ENCODE measurements around the gene HSPA12A. TPM values are rescaled to one million over a fixed set of nuclear protein-coding genes. Genes with fewer than 3 reads are reported as not detected.

HSPA12A gene
- total and polyA plus RNA-seq, 2 of the 13 experiments (the other 11 are each of a cell fraction or from before 2014, with no cell fraction given), result 6.4 to 13.6 TPM

DNA sequence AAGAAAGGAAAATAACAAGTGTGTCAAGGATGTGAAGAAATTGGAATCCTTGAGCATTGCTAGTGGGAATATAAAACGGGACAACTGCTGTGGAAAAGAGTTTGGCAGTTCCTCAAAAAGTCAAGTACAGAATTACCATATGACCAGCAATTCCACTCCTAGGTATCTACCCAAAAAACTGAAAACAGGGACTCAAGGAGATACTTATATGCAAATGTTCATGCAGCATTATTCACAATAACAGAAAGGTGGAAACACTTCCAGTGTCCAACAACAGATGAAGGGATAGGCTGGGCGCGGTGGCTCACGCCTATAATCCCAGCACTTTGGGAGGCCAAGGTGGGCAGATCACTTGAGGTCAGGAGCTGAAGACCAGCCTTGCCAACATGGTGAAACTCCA, 33.5 kb downstream of the HSPA12A start:
- Histone ChIP-seq H3K79me2 (ENCODE audit: insufficient read depth, low read length) (no peaks in the 10 kb centered on the region), H4K20me1 (ENCODE audit: insufficient read depth, low read length) (no peaks in the 10 kb centered on the region), H3K27ac (ENCODE audit: extremely low read length, insufficient read depth, low read length) (no peak overlapping the region), H3K9ac (ENCODE audit: insufficient read depth, low read depth, low read length) (no peak overlapping the region), H2AFZ (ENCODE audit: low read length) (no peak overlapping the region), H3K4me3 (replicated peaks in 1 of 3; ENCODE audit: insufficient read depth in 1 of 3, low read depth in 2 of 3, low read length in 3 of 3) (no peak overlapping the region), H3K9me3 (ENCODE audit: low read length) (no peaks in the 10 kb centered on the region), H3K4me1 (ENCODE audit: insufficient read depth, low read length) (no peaks in the 10 kb centered on the region), H3K27me3 (ENCODE audit: control insufficient read depth in 1 of 2, insufficient read depth in 2 of 2, low read length in 2 of 2) (no peaks in the 10 kb centered on the region), H3K4me2 (ENCODE audit: low read depth, low read length) (no peak overlapping the region), H3K36me3 (replicated peaks in 1 of 2; ENCODE audit: control insufficient read depth in 1 of 2, insufficient read depth in 2 of 2, low read length in 2 of 2) (no peaks in the 10 kb centered on the region; a peak in 1 of 5 replicates)
- ATAC-seq, result no peak
- BruUV-seq (replicated peaks), result no TSS peak
- DNase-seq (ENCODE audit: low spot score), result no peak
- CTCF ChIA-PET (ENCODE audit: low intra/inter-chr PET ratio, low total read pairs), result no interaction called here
- POLR2A ChIA-PET, result no interaction called here
- intact Hi-C loops (cut with micrococcal nuclease; ENCODE audit: unreplicated experiment), result no loop called here
- TF ChIP-seq ZNF891 (CRISPR knock-in tag; IDR thresholded peaks at IDR 0.05) (no peak), ASH2L (IDR thresholded peaks at IDR 0.05; ENCODE audit: insufficient read length, low read depth, low read length) (no peak), ARNT2 (CRISPR knock-in tag; IDR thresholded peaks at IDR 0.05; ENCODE audit: low read depth) (no peak), ZNF24 (IDR thresholded peaks at IDR 0.05) (no peak), NFKBIZ (CRISPR knock-in tag; IDR thresholded peaks at IDR 0.05) (no peak), ZFP62 (CRISPR knock-in tag; IDR thresholded peaks at IDR 0.05) (no peak), PAX8 (CRISPR knock-in tag; IDR thresholded peaks at IDR 0.05; ENCODE audit: borderline replicate concordance) (no peak), ONECUT2 (CRISPR knock-in tag; IDR thresholded peaks at IDR 0.05) (no peak), SUZ12 (IDR thresholded peaks at IDR 0.05; ENCODE audit: low read depth, low read length) (no peak), FLYWCH1 (CRISPR knock-in tag; IDR thresholded peaks at IDR 0.05) (no peak), ZNF432 (CRISPR knock-in tag; IDR thresholded peaks at IDR 0.05; ENCODE audit: borderline replicate concordance) (no peak), ZSCAN20 (CRISPR knock-in tag; IDR thresholded peaks at IDR 0.05; ENCODE audit: borderline replicate concordance) (no peak)
- TF ChIP-seq, protein P1, sequence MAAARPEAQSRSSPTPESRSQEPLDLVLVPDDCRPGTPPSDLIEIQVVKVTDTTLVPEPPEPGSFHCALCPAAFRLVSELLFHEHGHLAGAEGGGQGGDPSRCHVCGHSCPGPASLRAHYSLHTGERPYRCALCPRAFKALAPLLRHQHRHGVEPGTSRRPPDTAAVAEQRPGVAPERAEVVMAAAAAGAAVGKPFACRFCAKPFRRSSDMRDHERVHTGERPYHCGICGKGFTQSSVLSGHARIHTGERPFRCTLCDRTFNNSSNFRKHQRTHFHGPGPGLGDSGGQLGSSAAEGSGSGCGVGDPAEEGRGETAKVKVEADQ (CRISPR knock-in tag; IDR thresholded peaks at IDR 0.05; ENCODE audit: borderline replicate concordance), result no peak
- TF ChIP-seq, protein P2, sequence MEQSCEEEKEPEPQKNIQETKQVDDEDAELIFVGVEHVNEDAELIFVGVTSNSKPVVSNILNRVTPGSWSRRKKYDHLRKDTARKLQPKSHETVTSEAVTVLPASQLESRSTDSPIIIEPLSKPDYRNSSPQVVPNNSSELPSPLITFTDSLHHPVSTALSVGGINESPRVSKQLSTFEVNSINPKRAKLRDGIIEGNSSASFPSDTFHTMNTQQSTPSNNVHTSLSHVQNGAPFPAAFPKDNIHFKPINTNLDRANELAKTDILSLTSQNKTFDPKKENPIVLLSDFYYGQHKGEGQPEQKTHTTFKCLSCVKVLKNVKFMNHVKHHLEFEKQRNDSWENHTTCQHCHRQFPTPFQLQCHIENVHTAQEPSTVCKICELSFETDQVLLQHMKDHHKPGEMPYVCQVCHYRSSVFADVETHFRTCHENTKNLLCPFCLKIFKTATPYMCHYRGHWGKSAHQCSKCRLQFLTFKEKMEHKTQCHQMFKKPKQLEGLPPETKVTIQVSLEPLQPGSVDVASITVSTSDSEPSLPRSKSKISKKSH (CRISPR knock-in tag; IDR thresholded peaks at IDR 0.05; ENCODE audit: borderline replicate concordance), result no peak
- TF ChIP-seq, protein P3, sequence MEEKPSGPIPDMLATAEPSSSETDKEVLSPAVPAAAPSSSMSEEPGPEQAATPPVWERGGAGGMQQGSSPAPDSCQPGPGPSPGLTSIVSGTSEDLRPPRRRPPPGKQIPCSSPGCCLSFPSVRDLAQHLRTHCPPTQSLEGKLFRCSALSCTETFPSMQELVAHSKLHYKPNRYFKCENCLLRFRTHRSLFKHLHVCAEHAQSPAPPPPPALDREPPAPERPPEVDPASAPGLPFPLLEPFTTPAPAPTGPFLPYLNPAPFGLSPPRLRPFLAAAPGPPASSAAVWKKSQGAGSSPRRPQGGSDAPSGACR (CRISPR knock-in tag; IDR thresholded peaks at IDR 0.05), result no peak
- in situ Hi-C loops (cut with HindIII; ENCODE audit: extremely low pct_ligation_motif_present, low pct_unique_long_range_greater_than_20kb), result no loop called here
- no peak for FAIRE-seq
- WGBS (ENCODE audit: low lambda C conversion rate), result 82% methylated on average over 4 of the region's 4 CpGs
